PFSK-1 (cell line): ENCODE data around the gene PLSCR3.

Source experiments
- FOXP2 ChIP-seq: optimal IDR thresholded peaks from 2 replicates; pipeline ENCODE3; 2011; ENCODE audit warnings: borderline replicate concordance, control low read depth, inconsistent platforms; ENCODE audit not compliant: insufficient read depth; ENCODE audit errors: extremely low read length, extremely low read depth
- POLR2AphosphoS5 ChIP-seq: IDR thresholded peaks from 2 replicates; pipeline ENCODE4 v1.6.1; 2012; ENCODE audit warnings: low read depth, mild to moderate bottlenecking, control low read depth, low read length, moderate library complexity
- REST ChIP-seq, 2 experiments: IDR thresholded peaks; 2 replicates each; pipeline versions ENCODE4 v1.6.1 to v1.8.0; 2011 to 2012; ENCODE audit warnings: low read depth in 2 of 2, low read length in 2 of 2, control low read depth in 1 of 2, inconsistent platforms in 1 of 2, mild to moderate bottlenecking in 1 of 2, moderate library complexity in 1 of 2; ENCODE audit not compliant: insufficient read depth in 1 of 2
- SIN3A ChIP-seq: IDR thresholded peaks from 2 replicates; pipeline ENCODE4 v1.6.1; 2012; ENCODE audit warnings: mild to moderate bottlenecking, low read length, moderate library complexity, borderline replicate concordance; ENCODE audit not compliant: insufficient read depth
- TAF1 ChIP-seq: IDR thresholded peaks from 2 replicates; pipeline ENCODE4 v1.6.1; 2012; ENCODE audit warnings: low read length, control low read depth, borderline replicate concordance; ENCODE audit not compliant: insufficient read depth

The PLSCR3 gene

GRCh38 chr17:7440834-7441195 is 46.5 kb upstream of the PLSCR3 start:
- no peak for TF ChIP-seq FOXP2
- no peak for TF ChIP-seq REST (IDR thresholded peaks at IDR 0.05; ENCODE audit: insufficient read depth in 1 of 2, low read depth in 2 of 2, low read length in 2 of 2)
- TF ChIP-seq SIN3A = no peak
- no peak for TF ChIP-seq TAF1
- no peak for TF ChIP-seq POLR2AphosphoS5

GRCh38 chr17:7440113-7440833 is 45.9 kb upstream of the PLSCR3 start:
- TF ChIP-seq SIN3A = no peak
- TF ChIP-seq TAF1 = no peak
- no peak for TF ChIP-seq REST (IDR thresholded peaks at IDR 0.05; ENCODE audit: insufficient read depth in 1 of 2, low read depth in 2 of 2, low read length in 2 of 2)
- peak; percentile 16 for TF ChIP-seq FOXP2
- TF ChIP-seq POLR2AphosphoS5 = no peak

GRCh38 chr17:7439462-7440112 is 45.3 kb upstream of the PLSCR3 start, which contains the start of gene FGF11:
Gene FGF11 (plus strand): TSS chr17:7439512. CDS start chr17:7439621, 109 bp downstream.
- TF ChIP-seq POLR2AphosphoS5 = no peak
- no peak for TF ChIP-seq TAF1
- TF ChIP-seq REST (IDR thresholded peaks at IDR 0.05; ENCODE audit: insufficient read depth in 1 of 2, low read depth in 2 of 2, low read length in 2 of 2) = peak; percentile 27 to 45; a peak in 1 of 4 replicates
- TF ChIP-seq SIN3A = no peak
- no peak for TF ChIP-seq FOXP2

GRCh38 chr17:7438656-7439460 is 44.5 kb upstream of the PLSCR3 start:
- TF ChIP-seq FOXP2 = no peak
- TF ChIP-seq TAF1 = no peak
- no peak for TF ChIP-seq REST (IDR thresholded peaks at IDR 0.05; ENCODE audit: insufficient read depth in 1 of 2, low read depth in 2 of 2, low read length in 2 of 2)
- TF ChIP-seq POLR2AphosphoS5 = no peak
- no peak for TF ChIP-seq SIN3A
